ENCODE data around the gene NECTIN4.
A peak's percentile ranks its signal among the peaks of the same experiment; 100 is the strongest.
"Not testable (repeated sequence)": the region's sequence is repeated elsewhere in the genome, so short reads cannot be mapped to it uniquely, and the experiment has no call there.

The NECTIN4 gene

DNA sequence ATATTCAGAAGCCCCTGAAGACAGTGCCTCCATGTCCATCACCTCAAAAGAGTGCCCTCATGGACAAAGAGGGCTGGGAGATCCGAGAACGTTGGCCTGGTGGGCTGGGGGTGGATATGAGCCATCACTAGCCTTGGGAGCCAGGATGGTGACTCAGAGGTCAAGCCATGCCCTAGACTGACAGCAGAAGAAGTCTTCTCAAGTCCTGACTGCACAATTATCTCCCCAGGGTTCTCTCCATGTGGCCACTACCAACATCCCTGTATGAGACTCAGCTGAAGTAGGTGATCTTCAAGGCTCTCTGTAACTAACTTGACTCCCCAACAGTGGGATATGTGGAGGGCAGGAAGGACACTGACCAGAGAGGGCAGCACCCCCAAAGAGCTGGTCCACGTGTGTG lies 36.5 kb downstream of the NECTIN4 start:
- DNase-seq: no peak

DNA sequence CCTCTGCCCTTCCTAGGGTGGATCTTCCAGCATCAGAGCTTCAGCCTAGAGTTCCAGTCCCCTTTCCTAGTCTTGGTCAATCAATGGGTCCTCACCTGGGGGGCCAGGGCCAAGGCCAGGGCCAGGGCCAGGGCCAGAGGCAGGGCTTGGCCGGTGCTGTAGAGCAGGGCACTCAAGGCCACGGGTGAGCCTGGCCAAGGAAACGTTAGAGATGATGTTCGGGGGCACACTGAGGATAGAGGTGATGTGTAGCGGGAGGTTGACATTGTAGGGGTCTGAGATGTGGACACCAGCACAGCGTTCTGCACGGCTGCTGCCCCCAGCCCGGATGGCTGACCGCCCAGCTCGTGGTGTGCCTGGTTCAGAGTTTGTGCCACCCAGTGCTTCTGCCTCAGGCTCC lies 38.1 kb downstream of the NECTIN4 start:
- no peak for DNase-seq

DNA sequence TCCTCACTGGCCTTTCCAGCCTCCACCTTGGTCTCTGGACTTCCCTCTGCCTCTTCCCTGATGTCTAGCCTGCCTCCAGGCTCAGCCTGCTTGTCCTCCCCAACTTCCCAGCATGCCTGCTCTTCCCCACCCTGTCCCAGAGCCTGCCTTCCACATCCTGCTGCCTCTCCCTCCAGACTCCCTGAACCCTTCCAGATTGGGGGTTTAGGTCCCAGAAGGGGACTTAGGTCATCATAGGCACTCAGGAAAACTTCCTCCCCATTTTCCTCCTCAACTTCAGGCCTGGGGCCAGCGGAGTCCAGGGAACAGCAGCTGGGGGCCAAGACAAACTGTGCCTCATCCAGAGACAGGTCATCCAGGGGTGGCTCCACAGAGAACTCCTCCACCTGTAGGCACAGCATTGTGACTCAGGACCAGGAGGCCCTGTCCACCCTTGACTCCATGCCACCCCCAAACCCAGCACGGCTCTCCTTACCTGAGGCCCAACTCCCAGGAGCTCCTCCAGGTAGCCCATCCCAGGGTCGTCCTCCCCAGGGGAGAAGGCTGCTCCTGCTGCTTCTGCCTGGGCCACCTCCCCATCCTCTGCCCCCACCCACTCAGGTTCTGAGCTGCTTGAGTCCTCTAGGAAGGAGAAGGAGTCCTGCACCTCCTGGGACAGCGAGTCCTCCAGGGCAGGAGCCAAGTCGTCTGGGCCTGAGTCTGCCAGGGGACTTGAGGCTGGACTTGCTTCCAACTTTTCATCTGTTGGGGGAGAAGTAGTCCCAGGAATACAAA lies 40.2 kb downstream of the NECTIN4 start:
- DNase-seq: no peak

DNA sequence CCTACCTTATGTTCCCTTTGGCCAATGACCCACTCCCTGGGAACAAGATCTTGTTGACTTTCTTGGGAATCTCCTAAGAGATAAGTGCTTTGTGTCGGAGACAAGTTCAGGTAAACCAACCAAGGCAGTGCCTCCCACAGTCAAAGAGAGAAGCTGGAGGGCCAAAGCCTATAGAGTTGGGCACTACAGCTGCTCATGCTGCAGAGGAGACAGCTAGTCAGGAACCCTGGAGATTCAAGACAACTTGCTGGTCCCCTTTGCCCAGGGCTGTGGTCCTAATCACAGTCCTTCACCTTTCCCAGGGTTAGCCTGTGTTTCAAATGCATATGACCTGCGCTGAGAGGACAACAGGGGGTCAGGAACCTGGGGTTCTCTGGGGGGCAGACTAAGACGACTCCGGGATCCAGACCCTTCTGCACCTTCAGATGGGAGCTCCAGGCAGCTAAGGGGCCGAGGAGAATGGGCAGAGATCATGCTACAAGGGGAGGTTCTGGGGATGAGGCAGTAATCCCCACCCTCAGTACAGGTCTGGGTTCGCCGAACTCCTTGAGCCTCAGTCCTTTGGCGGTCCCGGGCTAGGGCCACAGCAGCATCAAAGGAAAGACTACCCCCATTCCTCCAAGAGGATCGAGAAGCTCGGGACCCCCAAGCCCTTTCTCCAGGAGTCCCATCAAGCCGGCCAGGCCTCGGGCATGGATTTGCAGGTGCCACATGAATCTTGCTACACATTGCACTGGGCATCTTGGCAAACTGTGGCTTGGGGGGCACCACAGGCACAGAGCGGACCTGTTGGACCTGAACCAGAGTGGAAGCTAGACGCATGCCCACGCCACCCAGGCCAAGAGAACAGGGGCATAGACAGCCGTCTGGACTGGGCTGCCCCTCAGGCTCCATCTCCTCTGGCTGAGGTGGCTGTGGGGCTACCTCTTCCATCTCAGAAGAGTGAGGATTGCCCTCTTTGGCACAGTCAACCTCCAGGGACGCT lies 41.6 kb downstream of the NECTIN4 start:
- no peak for DNase-seq

DNA sequence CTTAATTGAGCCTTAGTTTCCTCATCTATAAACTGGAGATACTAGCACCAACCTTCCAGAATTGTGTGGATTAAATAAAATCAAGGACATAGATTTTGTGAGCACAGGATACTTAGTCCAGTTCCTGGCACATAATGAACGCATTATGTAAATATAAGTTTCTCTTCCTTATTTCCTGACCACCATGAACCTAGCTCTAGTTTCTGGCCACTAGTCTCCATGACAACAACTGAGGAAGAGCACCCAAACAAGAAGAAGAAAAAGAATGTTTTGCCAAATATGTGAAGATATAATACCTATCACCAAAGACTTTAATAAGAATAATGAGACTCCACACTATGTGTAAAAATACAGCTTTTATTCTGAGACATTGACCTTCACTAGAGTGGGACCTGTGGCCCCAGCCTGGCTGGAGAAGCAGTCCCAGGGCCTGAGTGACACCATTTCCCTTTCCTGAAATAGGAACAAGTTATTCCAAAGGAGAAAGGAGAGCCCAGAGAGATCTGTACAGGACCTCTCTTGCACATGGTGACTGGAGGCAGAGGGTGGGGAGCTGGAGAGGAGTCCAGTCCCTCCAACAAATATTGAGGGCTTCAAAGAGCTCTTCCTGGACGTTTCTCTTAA lies 42.6 kb downstream of the NECTIN4 start:
- DNase-seq: no peak

DNA sequence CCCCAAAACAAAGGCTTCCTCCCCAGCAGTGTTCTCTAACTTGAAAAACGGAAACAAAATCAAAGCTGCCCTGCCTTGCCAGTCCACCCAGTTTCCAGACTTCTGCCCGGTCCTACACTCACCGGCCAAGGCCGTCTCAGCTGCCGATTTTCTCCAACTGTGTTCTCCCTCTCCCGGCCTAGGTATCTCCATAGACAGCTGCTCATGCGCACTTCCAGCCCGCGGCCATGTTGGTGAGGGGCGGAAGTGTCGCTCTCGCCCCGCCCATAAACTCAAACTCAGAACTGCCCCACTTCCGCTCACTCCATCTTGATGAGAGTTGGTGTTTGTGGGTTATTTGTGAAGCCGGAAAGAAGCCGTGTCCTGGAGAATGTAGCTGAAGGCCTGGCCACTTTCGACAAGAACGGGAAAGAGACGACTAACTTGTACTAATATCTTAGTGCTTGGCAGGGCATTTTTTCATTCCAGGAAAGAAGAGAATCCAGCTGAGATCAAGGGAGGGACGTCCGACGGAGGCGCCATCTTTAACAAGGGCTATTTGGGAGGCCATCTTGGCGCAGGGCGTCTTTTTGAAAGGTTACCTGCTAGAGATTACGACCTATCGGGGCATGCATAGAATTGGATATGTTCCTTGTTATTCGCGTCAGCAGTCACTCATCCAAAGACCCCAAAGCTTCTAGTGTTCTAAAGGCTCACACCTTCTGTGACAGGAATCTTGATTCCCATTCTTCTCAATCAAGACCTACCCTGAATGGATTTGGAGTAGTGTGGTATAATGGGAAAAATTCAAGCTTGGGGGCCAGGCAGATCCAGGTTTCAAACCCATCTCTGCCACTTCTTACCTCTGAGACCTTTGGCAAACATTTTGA lies 43.4 kb downstream of the NECTIN4 start, which contains the start of gene USF1:
USF1 (minus strand) TSS at position 242 of the 869 bp plus-strand sequence. CDS start 2,702 bp downstream, outside the sequence.
- DNase-seq: peak; percentile 95

DNA sequence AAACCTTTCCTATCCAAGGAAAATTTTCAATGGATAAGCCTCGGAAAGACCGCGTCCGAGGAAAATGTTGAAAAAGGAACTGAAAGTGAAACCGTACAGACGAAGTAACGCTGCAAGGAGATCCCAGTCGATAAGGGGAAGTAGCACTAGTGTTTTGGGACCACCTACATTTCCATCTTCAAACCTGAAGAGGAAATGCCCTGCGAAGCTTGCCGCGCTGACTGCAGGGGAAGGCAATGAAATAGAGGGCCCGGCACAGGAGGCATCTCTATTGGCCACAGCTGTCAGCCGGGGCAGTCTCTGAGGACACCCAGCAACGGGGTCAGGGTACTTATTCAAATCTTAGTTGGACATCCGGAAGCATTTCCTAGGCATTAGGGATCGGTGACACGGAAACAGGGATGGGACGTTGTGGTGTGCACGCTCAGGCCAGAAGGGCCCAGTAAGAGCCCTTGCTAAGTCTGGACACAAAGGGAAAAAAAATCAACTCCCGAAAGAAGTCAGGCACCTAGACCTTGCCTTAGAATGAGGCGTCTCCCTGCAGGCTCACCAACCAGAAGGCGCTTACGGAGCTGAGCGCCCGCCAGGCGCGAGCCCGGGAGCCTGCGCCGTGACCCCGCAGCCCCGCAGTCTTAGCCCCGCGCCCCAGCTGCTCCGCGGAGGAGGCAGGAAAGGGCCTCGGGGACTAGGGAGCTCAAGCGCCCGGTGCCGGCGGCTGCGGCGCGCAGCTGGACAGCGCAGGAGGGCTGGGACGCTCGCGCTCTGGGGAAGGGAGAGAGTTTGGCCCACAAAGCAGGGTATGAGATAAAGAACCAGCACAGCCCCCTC lies 44.2 kb downstream of the NECTIN4 start:
- DNase-seq: peak; percentile 43

DNA sequence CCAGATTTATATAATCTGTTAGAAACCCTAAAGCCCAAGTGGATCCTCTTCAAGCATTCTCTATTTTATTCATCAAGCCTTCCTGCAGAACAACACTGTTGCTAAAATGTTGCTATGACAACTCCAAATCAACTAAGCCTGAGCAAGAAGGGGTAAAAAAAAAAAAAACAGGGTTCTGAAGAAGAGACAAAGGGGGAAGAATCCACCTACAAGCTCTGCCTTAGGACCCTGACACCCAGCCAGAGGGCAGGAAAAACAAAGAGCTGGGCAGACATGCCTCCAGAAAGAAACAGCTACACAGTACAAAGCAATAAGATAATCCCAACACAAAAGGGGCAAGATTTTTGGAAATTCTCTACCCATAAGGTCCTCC lies 44.8 kb downstream of the NECTIN4 start:
- no peak for DNase-seq

DNA sequence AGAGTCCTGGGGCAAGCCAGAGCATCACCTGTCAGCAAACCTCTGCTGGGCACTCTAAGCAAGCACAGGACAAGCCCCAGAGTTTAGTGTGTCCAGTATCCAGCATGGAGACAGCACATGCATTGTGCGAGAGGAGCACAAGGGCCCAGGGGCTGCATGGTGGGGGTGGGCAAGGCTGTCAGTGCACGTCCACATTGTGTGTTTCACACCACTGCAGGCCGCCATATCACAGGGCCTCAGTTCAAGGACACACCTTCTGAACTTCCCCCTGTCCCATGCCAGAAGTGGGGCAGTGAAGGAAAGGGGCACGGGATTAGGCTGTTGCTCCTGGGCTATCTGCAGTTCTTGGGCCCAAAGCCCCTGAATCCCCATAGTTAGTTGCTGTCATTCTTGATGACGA lies 49.8 kb downstream of the NECTIN4 start:
- no peak for DNase-seq

DNA sequence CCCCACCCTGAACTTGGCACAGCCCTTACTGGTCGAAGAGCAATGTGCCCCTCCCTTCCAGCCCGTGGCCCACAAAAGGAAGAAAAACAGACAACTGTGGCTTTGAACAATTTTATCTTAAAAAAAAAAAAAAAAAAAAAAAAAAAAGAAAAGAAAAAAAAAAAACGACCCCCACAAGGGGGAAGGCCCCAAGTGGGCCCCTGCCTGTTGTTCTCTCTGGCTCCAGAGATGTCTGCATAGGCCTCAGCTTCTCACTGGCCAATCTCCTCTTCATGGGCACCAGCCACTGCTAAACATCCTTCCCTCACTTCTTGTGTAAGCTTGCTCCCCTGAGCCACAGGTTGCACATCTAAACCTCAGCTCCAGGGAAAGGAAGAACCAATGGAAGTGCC lies 50.2 kb downstream of the NECTIN4 start:
- DNase-seq: no peak

DNA sequence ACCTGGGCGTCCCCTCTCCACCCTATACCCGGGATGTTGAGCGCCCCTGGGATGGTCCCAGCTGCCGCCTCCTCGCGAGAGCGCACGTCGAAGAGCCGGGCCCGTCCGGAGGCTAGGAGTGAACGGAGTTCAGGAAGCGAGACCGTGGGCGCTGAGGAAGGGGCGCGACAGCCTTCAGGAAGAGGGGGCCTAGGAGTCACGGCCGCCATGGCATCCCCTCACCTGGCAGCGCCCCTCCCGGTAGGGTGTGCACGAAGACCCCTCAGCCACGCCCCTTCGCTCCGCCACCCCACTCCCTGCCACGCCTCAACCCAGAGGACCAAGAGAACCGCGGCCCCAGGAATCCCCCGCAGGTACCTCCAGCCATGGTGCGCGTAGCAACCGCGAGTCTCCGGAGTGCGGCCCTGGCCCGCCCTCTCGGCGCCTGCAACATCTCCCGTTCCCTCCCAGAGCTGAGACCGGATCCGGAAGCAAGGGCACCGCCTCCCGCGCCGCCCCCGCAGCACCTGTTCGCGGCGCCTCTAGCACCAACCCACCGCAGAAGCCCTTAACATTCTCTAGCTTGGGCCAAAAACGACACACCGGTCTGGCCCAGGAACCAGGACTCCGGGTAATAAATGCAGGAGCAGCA lies 50.7 kb downstream of the NECTIN4 start, which contains the start of gene TSTD1:
TSTD1 (minus strand) TSS at position 442 of the 631 bp plus-strand sequence; CDS start at position 367, 75 bp downstream.
- DNase-seq: peak; percentile 78

DNA sequence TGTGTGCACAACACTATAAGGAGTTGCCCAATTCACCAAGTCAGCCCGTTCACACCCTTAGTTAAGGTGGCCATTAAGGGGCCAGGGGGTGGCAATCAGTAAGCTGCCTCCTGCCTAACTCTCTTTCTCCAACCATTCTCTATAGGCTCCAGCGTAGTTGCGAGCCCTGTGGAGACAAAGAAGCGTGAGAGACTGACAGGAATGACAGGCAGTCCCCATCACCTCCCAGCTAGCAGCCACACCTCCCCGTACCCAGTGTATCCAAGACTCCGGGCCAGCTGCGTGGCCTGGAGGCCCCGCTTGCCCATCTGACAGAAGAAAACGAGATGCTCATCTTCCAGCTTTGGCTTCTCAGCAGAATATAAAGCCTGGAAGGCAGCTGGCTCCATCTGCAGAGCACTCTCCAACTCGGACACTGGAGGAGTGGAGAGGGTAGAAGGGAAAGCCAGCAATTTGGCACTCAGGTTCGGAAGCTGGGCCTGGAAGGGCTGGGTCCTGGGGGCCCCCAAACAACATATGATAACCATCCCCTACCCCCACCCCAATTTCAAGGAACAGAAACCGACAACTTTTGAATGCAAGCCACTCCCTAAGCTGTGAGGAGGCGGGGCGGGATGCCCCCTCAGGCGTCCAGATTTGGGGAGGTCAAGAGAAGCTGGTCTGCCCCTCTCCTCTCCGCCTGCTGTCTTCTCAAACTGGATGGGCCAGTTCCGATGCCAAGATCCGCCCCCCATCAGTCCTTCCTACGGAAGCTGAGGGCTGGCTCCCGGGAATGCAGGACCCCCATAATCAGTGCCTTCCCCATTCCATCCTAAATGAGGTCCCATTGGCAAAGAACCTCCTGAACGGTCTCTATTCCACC lies 51.5 kb downstream of the NECTIN4 start:
- no peak for DNase-seq

DNA sequence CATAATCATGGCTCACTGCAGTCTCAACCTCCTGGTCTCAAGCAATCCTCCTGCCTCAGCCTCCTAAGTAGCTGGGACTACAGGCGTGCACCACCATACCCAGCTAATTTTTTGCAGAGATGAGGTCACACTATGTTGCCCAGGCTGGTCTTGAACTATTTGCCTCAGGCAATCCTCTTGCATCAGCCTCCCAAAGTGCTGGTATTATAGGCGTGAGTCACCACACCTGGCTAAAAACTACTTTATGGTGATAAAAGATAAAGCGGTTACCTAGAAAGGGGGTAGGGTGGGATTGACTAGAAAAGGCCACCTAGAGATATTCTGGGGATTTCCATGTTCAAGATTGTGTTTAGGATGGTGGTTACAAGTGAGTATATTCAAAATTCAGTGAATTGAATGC lies 55.6 kb downstream of the NECTIN4 start:
- no peak for DNase-seq

DNA sequence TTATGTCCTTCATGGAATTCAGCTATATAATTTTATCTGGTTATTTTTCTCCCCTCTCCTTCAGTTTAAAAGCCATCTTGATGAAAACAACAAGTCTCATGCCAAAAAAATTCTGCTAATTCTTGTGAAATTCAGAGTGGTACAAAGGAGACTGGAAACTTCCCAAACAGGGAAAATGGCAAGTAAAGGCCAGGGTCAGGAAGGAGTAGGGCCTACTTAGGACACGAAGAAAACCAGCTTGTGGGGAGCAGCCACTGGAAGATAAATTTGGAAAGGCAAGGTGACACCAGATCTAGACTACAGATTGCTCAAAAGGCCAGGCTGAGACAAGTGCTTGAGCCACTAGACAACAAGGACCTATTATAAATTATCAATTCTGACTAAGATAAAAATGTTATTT lies 56.9 kb downstream of the NECTIN4 start:
- DNase-seq: no peak

DNA sequence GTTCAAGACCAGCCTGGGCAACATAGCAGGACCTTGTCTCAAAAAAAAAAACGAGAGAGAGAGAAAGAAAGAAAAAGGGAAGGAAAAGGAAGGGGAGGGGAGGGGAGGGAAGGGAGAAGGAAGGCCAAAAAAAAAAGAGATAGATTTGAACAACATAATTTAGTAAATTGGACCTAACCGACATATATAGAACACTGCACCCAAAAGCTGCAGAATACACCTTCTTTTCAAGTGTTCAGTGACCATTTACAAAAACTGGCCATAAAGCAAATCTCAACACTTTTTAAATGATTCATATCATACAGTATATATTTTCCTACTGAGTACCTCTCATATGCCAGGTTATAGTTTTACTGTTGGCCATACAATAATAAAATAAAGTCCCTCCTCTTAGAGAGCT lies 57.5 kb downstream of the NECTIN4 start:
- no peak for DNase-seq

DNA sequence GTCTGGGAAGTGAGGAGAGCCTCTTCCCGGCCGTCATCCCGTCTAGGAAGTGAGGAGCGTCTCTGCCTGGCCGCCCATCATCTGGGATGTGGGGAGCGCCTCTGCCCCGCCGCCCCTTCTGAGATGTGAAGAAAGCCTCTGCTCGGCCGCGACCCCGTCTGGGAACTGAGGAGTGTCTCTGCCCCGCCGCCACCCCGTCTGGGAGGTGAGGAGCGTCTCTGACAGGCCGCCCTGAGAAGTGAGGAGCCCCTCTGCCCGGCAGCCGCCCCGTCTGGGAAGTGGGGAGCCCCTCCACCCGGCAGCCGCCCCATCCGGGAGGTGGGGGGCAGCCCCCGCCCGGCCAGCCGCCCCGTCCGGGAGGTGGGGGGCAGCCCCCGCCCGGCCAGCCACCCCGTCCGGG lies 59.9 kb downstream of the NECTIN4 start:
- DNase-seq: not testable (repeated sequence)

DNA sequence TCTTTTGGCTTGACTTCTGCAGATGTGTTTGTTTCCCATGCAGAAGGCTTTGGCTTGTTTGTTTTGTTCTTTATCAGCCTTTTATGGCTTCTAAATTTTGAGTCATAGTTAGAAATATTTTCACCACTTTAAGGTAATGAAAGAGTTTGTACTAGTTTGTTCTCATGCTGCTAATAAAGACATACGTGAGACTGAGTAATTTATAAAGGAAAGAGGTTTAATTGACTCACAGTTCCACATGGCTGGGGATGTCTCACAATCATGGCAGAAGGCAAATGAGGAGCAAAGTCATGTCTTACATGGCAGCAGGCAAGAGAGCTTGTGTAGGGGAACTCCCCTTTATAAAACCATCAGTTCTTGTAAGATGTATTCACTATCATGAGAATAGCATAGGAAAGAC lies 62.4 kb downstream of the NECTIN4 start:
- DNase-seq: not testable (repeated sequence)

DNA sequence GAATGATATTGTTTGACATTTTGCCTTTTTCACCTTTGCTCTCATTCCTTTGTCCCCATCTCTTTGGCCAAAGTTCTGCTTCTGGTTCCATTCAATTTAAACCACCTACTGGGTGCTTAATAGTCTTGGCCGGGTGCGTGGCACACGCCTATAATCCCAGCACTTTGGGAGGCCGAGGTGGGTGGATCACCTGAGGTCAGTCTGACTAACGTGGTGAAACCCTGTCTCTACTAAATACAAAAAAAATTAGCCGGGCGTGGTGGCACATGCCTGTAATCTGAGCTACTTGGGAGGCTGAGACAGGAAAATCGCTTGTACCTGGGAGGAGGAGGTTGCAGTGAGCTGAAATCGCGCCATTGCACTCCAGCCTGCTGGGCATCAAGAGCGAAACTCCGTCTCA lies 66.9 kb downstream of the NECTIN4 start:
- not testable (repeated sequence) for DNase-seq

DNA sequence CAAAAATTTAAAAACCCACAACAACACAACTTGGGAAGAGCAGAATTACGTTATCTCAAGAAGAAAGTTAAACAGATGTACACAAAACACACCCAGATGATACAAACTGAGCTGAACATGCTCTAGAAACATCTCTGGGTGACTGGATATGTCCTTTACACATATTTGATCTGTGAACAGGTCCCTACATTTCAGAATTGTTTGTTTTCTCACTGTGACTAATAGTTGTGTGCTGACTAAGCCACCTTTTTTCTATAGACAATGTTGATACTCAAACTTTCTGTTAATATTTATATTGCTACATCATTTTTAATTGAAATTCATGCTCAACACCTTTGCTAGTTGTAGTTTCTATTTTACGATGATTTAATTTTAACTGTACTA lies 67.4 kb downstream of the NECTIN4 start:
- DNase-seq: no peak

All from NCI-H510A treated with DMSO at 0.1 percent for 48 hours (cell line).